ENCODE measurements around the gene RASAL3. TPM values are rescaled to one million over a fixed set of nuclear protein-coding genes. Genes with fewer than 3 reads are reported as not detected.

The RASAL3 gene
- total and polyA plus RNA-seq, 12 donors: 0.19 to 6.6 (median 0.85) TPM

- intact Hi-C loops (cut with DNase I): no loop called here
- peaks cover 0 to 88% (median 66%) of the 10 kb centered on the region in 7 donors for H3K27me3 ChIP-seq
- no peak for TF ChIP-seq CTCF (IDR thresholded peaks at IDR 0.05)
- WGBS, 2 donors: 57 to 60% methylated on average over 14 of the region's 14 CpGs
- H3K9me3 ChIP-seq: no peaks in the 10 kb centered on the region
- H3K27ac ChIP-seq: no peak overlapping the region
- H3K36me3 ChIP-seq: no peaks in the 10 kb centered on the region
- H3K4me1 ChIP-seq: peaks cover 0 to 9% (median 4%) of the 10 kb centered on the region in 9 donors
- DNase-seq (no peak), ATAC-seq (no peak)
- H3K4me3 ChIP-seq: no peak overlapping the region
Observed at GRCh38 chr19:15507068-15508034, 43.0 kb upstream of the RASAL3 start.

- Histone ChIP-seq H3K4me3 (no peak overlapping the region), H3K9me3 (no peaks in the 10 kb centered on the region), H3K27me3 (peaks cover 0 to 82% (median 61%) of the 10 kb centered on the region in 7 donors), H3K27ac (no peak overlapping the region), H3K4me1 (peaks cover 0 to 9% (median 4%) of the 10 kb centered on the region in 9 donors), H3K36me3 (no peaks in the 10 kb centered on the region)
- ATAC-seq: no peak
- TF ChIP-seq CTCF (IDR thresholded peaks at IDR 0.05): no peak
- 68 to 70% methylated on average over 5 of the region's 5 CpGs for WGBS, 2 donors
- intact Hi-C loops (cut with DNase I): no loop called here
- no peak for DNase-seq
Observed at GRCh38 chr19:15506074-15506571, 41.8 kb upstream of the RASAL3 start.

GRCh38 chr19:15502264-15502663 lies 37.9 kb upstream of the RASAL3 start:
- Histone ChIP-seq H3K4me3 (no peak overlapping the region), H3K4me1 (no peaks in the 10 kb centered on the region), H3K27me3 (peaks cover 0 to 49% (median 31%) of the 10 kb centered on the region in 7 donors), H3K36me3 (no peaks in the 10 kb centered on the region), H3K9me3 (no peaks in the 10 kb centered on the region), H3K27ac (no peak overlapping the region)
- intact Hi-C loops (cut with DNase I): no loop called here
- no peak for DNase-seq
- ATAC-seq: no peak
- TF ChIP-seq CTCF (IDR thresholded peaks at IDR 0.05): no peak
- WGBS, 2 donors: 33 to 53% methylated on average over 1 of the region's 1 CpG

- intact Hi-C loops (cut with DNase I): no loop called here
- Histone ChIP-seq H3K36me3 (no peaks in the 10 kb centered on the region), H3K4me1 (no peaks in the 10 kb centered on the region), H3K27me3 (peaks cover 0 to 43% (median 25%) of the 10 kb centered on the region in 7 donors), H3K27ac (no peak overlapping the region), H3K4me3 (no peak overlapping the region), H3K9me3 (no peaks in the 10 kb centered on the region)
- ATAC-seq: no peak
- WGBS, 2 donors: 53 to 59% methylated on average over 1 of the region's 1 CpG
- TF ChIP-seq CTCF (IDR thresholded peaks at IDR 0.05): no peak
- no peak for DNase-seq
Observed at GRCh38 chr19:15501596-15501995, 37.3 kb upstream of the RASAL3 start.

Measured in heart right ventricle (tissue), 16 donors.